ENCODE measurements around the gene GTF2F1. TPM values are rescaled to one million over a fixed set of nuclear protein-coding genes. Genes with fewer than 3 reads are reported as not detected.
A peak's percentile ranks its signal among the peaks of the same experiment; 100 is the strongest.
"Not testable (repeated sequence)": the region's sequence is repeated elsewhere in the genome, so short reads cannot be mapped to it uniquely, and the experiment has no call there.

GTF2F1 gene
- total RNA-seq, 1 experiment from 2014 or later: 65.6 TPM

- H3K27me3 Mint-ChIP-seq (ENCODE audit: insufficient read depth, unreplicated experiment): no peaks in the 10 kb centered on the region
- intact Hi-C loops (cut with micrococcal nuclease): loop anchor here (2.0 kb wide), 1 partner anchor 187 kb away; no protein-coding TSS in a partner anchor
- no TSS peak for BruUV-seq (replicated peaks)
- H3K9me3 Mint-ChIP-seq (ENCODE audit: unreplicated experiment): no peaks in the 10 kb centered on the region
- ChIA-PET POLR2A (interaction anchor here (0.8 kb wide), 1 partner anchor 228 kb away, joined by 4 read pairs; no protein-coding TSS in a partner anchor), CTCF (interaction anchor here (0.6 to 3.5 kb wide), 7 partner anchors 10 to 1169 kb away, joined by 3 to 26 read pairs (median 4); no protein-coding TSS in a partner anchor)
- no peak overlapping the region for H3K27ac Mint-ChIP-seq (ENCODE audit: low read depth, unreplicated experiment)
- H3K4me1 Mint-ChIP-seq (ENCODE audit: insufficient read depth, unreplicated experiment): peaks cover 11% of the 10 kb centered on the region
- peak; percentile 46 for TF ChIP-seq CTCF (IDR thresholded peaks at IDR 0.05; ENCODE audit: unreplicated experiment)
- no peak overlapping the region for H3K4me3 Mint-ChIP-seq (ENCODE audit: unreplicated experiment)
- no peaks in the 10 kb centered on the region for H3K36me3 Mint-ChIP-seq (ENCODE audit: insufficient read depth, unreplicated experiment)
- DNase-seq (ENCODE audit: unreplicated experiment): no peak
These were observed 38.8 kb downstream of the GTF2F1 start for GRCh38 chr19:6354098-6354674.

- H3K27me3 Mint-ChIP-seq (ENCODE audit: insufficient read depth, unreplicated experiment): no peaks in the 10 kb centered on the region
- TF ChIP-seq CTCF (IDR thresholded peaks at IDR 0.05; ENCODE audit: unreplicated experiment): no peak
- DNase-seq (ENCODE audit: unreplicated experiment): no peak
- no peaks in the 10 kb centered on the region for H3K9me3 Mint-ChIP-seq (ENCODE audit: unreplicated experiment)
- CTCF ChIA-PET: interaction anchor here (0.7 to 3.5 kb wide), 7 partner anchors 9 to 384 kb away, joined by 3 to 26 read pairs (median 4); partner anchors contain the start of gene CLPP
- no peak overlapping the region for H3K4me3 Mint-ChIP-seq (ENCODE audit: unreplicated experiment)
- BruUV-seq (replicated peaks): no TSS peak
- H3K36me3 Mint-ChIP-seq (ENCODE audit: insufficient read depth, unreplicated experiment): no peaks in the 10 kb centered on the region
- intact Hi-C loops (cut with micrococcal nuclease): loop anchor here (2.0 kb wide), 1 partner anchor 226 kb away; no protein-coding TSS in a partner anchor
- no peak overlapping the region for H3K27ac Mint-ChIP-seq (ENCODE audit: low read depth, unreplicated experiment)
- peaks cover 2% of the 10 kb centered on the region for H3K4me1 Mint-ChIP-seq (ENCODE audit: insufficient read depth, unreplicated experiment)
- POLR2A ChIA-PET: interaction anchor here (0.6 kb wide), 1 partner anchor 65 kb away, joined by 4 read pairs; no protein-coding TSS in a partner anchor
These were observed 40.4 kb downstream of the GTF2F1 start for GRCh38 chr19:6352381-6353165.

GRCh38 chr19:6350688-6351087 lies 42.3 kb downstream of the GTF2F1 start:
- Mint-ChIP-seq H3K36me3 (ENCODE audit: insufficient read depth, unreplicated experiment) (no peaks in the 10 kb centered on the region), H3K4me3 (ENCODE audit: unreplicated experiment) (no peak overlapping the region), H3K4me1 (ENCODE audit: insufficient read depth, unreplicated experiment) (no peaks in the 10 kb centered on the region), H3K27me3 (ENCODE audit: insufficient read depth, unreplicated experiment) (no peaks in the 10 kb centered on the region), H3K9me3 (ENCODE audit: unreplicated experiment) (no peaks in the 10 kb centered on the region), H3K27ac (ENCODE audit: low read depth, unreplicated experiment) (no peak overlapping the region)
- TF ChIP-seq CTCF (IDR thresholded peaks at IDR 0.05; ENCODE audit: unreplicated experiment): no peak
- DNase-seq (ENCODE audit: unreplicated experiment): no peak
- CTCF ChIA-PET: no interaction called here
- POLR2A ChIA-PET: no interaction called here
- no TSS peak for BruUV-seq (replicated peaks)
- intact Hi-C loops (cut with micrococcal nuclease): no loop called here

GRCh38 chr19:6349271-6349670 lies 43.7 kb downstream of the GTF2F1 start:
- H3K4me3 Mint-ChIP-seq (ENCODE audit: unreplicated experiment); H3K4me1 Mint-ChIP-seq (ENCODE audit: insufficient read depth, unreplicated experiment); intact Hi-C loops (cut with micrococcal nuclease); H3K27me3 Mint-ChIP-seq (ENCODE audit: insufficient read depth, unreplicated experiment); H3K27ac Mint-ChIP-seq (ENCODE audit: low read depth, unreplicated experiment); BruUV-seq (replicated peaks); POLR2A ChIA-PET; DNase-seq (ENCODE audit: unreplicated experiment); H3K9me3 Mint-ChIP-seq (ENCODE audit: unreplicated experiment); H3K36me3 Mint-ChIP-seq (ENCODE audit: insufficient read depth, unreplicated experiment): not testable (repeated sequence)
- CTCF ChIA-PET: interaction anchor here (0.7 kb wide), 1 partner anchor 535 kb away, joined by 3 read pairs; no protein-coding TSS in a partner anchor

Data from MCF 10A (cell line).